Calu3 (cell line): ENCODE results near the gene KRTAP19-2. TPM values are rescaled to one million over a fixed set of nuclear protein-coding genes. Genes with fewer than 3 reads are reported as not detected.

ENCODE experiments used
- BruUV-seq: library from RNA; stranded (reverse); fragments of 400-500 nt; replicated peaks from 2 replicates; lab custom pipeline; 2021; lab: Mats Ljungman, UMichigan
- CTCF ChIA-PET: fragments of 300-600 bp; sonication (Branson Sonifier 250); formaldehyde crosslinking; loops from one replicate; lab custom pipeline; 2022; ENCODE audit warnings: antibody characterized with exemption; lab: Charles Lee
- DNase-seq: peaks from one replicate; pipeline ENCODE4 v3.0.0; 2022
- H3K27ac Mint-ChIP-seq: one replicate; pipeline ENCODE4 v1.8.0; 2022; ENCODE audit warnings: mixed read lengths; ENCODE audit not compliant: unreplicated experiment
- H3K27me3 Mint-ChIP-seq: one replicate; pipeline ENCODE4 v1.8.0; 2022; ENCODE audit warnings: mixed read lengths; ENCODE audit not compliant: unreplicated experiment
- H3K36me3 Mint-ChIP-seq: one replicate; pipeline ENCODE4 v1.8.0; 2022; ENCODE audit warnings: mild to moderate bottlenecking, moderate library complexity, mixed read lengths; ENCODE audit not compliant: insufficient read depth, unreplicated experiment
- H3K4me1 Mint-ChIP-seq: one replicate; pipeline ENCODE4 v1.8.0; 2022; ENCODE audit warnings: mild to moderate bottlenecking, low read depth, mixed read lengths; ENCODE audit not compliant: unreplicated experiment
- H3K4me3 Mint-ChIP-seq: one replicate; pipeline ENCODE4 v1.8.0; 2022; ENCODE audit warnings: mild to moderate bottlenecking, low read depth, moderate library complexity, mixed read lengths; ENCODE audit not compliant: unreplicated experiment
- H3K9me3 Mint-ChIP-seq: one replicate; pipeline ENCODE4 v1.8.0; 2022; ENCODE audit warnings: low read depth, mixed read lengths; ENCODE audit not compliant: unreplicated experiment
- CTCF ChIP-seq: fragments of 200-600 bp; IDR thresholded peaks from one replicate; pipeline ENCODE4 v1.8.0; 2022; ENCODE audit warnings: antibody characterized with exemption; ENCODE audit not compliant: unreplicated experiment
- intact Hi-C: fragments of 100-400 bp; cut with micrococcal nuclease; formaldehyde crosslinking; loops from one replicate; pipeline ENCODE4 v1.10.0; 2022; ENCODE audit not compliant: unreplicated experiment
- total RNA-seq: library from RNA; stranded (reverse); gene quantifications from 2 replicates; pipeline ENCODE4 v1.2.3, GENCODE V29; 2022

The KRTAP19-2 gene
- total RNA-seq, 1 experiment from 2014 or later, result not detected

GRCh38 chr21:30497065-30497464 is 9.8 kb upstream of the KRTAP19-2 start, which contains the start of gene KRTAP19-4:
KRTAP19-4 (minus strand) TSS chr21:30497165; CDS start chr21:30497110, 55 bp downstream.
- H3K4me1 Mint-ChIP-seq, result no peaks in the 10 kb centered on the region
- no peak within 1 kb of the TSS for H3K4me3 Mint-ChIP-seq
- no TSS peak for BruUV-seq
- no peak for TF ChIP-seq CTCF
- H3K36me3 Mint-ChIP-seq, result no peaks in the 10 kb centered on the region
- H3K27me3 Mint-ChIP-seq, result no peaks in the 10 kb centered on the region
- no peak within 1 kb of the TSS for H3K27ac Mint-ChIP-seq
- no peak for DNase-seq
- intact Hi-C loops, result no loop called here
- CTCF ChIA-PET, result no interaction called here
- H3K9me3 Mint-ChIP-seq, result peaks cover 2% of the 10 kb centered on the region

- no peak within 1 kb of the TSS for H3K4me3 Mint-ChIP-seq
- H3K4me1 Mint-ChIP-seq, result no peaks in the 10 kb centered on the region
- H3K9me3 Mint-ChIP-seq, result peaks cover 5% of the 10 kb centered on the region
- no TSS peak for BruUV-seq
- no peak for TF ChIP-seq CTCF
- no peak within 1 kb of the TSS for H3K27ac Mint-ChIP-seq
- H3K36me3 Mint-ChIP-seq, result no peaks in the 10 kb centered on the region
- CTCF ChIA-PET, result no interaction called here
- no peaks in the 10 kb centered on the region for H3K27me3 Mint-ChIP-seq
- intact Hi-C loops, result no loop called here
- no peak for DNase-seq
Observed at GRCh38 chr21:30491963-30492428, 4.8 kb upstream of the KRTAP19-2 start, which contains the start of gene KRTAP19-3. KRTAP19-3 (minus strand) TSS chr21:30492013; CDS start chr21:30491957, 56 bp downstream.

- intact Hi-C loops, result no loop called here
- H3K27me3 Mint-ChIP-seq, result no peaks in the 10 kb centered on the region
Observed at GRCh38 chr21:30486180-30486579, 1.1 kb downstream of the KRTAP19-2 start.

GRCh38 chr21:30482130-30482529 is 5.1 kb downstream of the KRTAP19-2 start:
- H3K27ac Mint-ChIP-seq, result no peak overlapping the region
- peaks cover 9% of the 10 kb centered on the region for H3K9me3 Mint-ChIP-seq
- BruUV-seq, result no TSS peak
- H3K4me1 Mint-ChIP-seq, result no peaks in the 10 kb centered on the region
- CTCF ChIA-PET, result no interaction called here
- H3K36me3 Mint-ChIP-seq, result no peaks in the 10 kb centered on the region
- no peak for TF ChIP-seq CTCF
- intact Hi-C loops, result no loop called here
- DNase-seq, result no peak
- H3K27me3 Mint-ChIP-seq, result no peaks in the 10 kb centered on the region
- no peak overlapping the region for H3K4me3 Mint-ChIP-seq

More at GRCh38 chr21:30486180-30486579, 1.1 kb downstream of the KRTAP19-2 start:
- no peaks in the 10 kb centered on the region for H3K36me3 Mint-ChIP-seq
- CTCF ChIA-PET, result no interaction called here
- H3K4me1 Mint-ChIP-seq, result no peaks in the 10 kb centered on the region
- H3K27ac Mint-ChIP-seq, result no peak overlapping the region
- DNase-seq, result no peak
- BruUV-seq, result no TSS peak
- no peak overlapping the region for H3K4me3 Mint-ChIP-seq
- TF ChIP-seq CTCF, result no peak
- H3K9me3 Mint-ChIP-seq, result peaks cover 9% of the 10 kb centered on the region
